ENCODE results near the gene FYCO1.

DNA sequence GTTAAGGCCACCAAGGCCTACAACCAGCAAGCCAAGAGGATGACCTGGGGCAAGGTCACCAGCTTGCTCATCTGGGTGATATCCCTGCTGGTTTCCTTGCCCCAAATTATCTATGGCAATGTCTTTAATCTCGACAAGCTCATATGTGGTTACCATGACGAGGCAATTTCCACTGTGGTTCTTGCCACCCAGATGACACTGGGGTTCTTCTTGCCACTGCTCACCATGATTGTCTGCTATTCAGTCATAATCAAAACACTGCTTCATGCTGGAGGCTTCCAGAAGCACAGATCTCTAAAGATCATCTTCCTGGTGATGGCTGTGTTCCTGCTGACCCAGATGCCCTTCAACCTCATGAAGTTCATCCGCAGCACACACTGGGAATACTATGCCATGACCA, 48.7 kb downstream of the FYCO1 start:
- TF ChIP-seq, protein P1, sequence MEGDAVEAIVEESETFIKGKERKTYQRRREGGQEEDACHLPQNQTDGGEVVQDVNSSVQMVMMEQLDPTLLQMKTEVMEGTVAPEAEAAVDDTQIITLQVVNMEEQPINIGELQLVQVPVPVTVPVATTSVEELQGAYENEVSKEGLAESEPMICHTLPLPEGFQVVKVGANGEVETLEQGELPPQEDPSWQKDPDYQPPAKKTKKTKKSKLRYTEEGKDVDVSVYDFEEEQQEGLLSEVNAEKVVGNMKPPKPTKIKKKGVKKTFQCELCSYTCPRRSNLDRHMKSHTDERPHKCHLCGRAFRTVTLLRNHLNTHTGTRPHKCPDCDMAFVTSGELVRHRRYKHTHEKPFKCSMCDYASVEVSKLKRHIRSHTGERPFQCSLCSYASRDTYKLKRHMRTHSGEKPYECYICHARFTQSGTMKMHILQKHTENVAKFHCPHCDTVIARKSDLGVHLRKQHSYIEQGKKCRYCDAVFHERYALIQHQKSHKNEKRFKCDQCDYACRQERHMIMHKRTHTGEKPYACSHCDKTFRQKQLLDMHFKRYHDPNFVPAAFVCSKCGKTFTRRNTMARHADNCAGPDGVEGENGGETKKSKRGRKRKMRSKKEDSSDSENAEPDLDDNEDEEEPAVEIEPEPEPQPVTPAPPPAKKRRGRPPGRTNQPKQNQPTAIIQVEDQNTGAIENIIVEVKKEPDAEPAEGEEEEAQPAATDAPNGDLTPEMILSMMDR (conservative IDR thresholded peaks at IDR 0.05; ENCODE audit: low read length), result no peak
- no peak for TF ChIP-seq EZH2phosphoT487 (IDR thresholded peaks at IDR 0.05; ENCODE audit: borderline replicate concordance)
